ENCODE measurements around the gene TEPSIN.

DNA sequence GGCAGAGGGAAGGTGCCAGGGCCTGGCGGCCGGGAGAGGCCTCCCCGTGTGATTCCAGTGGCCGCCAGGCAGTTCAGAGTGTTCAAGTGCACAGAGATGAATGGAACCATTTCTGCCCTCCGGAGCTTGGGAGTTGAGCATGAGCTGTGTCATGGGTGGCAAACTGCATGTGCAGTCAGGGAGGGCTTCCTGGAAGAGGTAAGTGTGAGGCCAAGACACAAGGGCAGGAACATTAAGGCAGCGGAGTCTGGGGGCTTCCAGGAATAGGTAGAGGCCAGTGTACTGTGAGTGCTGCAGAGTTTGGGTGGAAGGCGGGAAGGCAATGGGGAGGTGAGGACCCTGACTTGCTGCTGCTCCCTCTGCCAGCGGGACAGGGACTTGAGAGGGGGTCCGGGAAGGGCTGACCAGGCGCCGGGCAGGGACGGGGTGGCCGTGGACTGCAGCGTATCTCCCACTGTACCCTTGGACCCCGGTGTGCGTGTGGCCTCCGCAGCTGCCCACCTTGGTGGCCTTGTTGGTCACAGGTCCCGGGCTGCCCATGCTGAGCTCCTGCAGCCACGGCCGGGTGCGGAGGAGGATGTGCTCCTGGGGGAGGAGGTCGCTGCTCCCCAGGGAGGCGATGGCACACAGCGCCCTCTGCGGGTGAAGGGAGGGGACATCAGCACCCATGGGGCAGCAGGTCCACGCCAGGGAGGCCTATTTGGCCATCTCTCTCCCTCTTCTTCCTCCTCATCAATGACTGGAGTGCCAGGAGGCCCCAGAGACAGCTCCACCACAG lies 8.6 kb downstream of the TEPSIN start:
- TF ChIP-seq CTCF (conservative IDR thresholded peaks at IDR 0.05 in 1 of 2, IDR thresholded peaks at IDR 0.05 in 1 of 2; ENCODE audit: extremely low read depth in 1 of 2, insufficient read depth in 1 of 2, low read depth in 1 of 2, low read length in 2 of 2) (peak; percentile 23 to 46), EZH2 (IDR thresholded peaks at IDR 0.05; ENCODE audit: borderline replicate concordance, low read length) (no peak)
